HG02678 (cell line): Measurements from ENCODE around the gene SPINT2.
"Not testable (repeated sequence)": the region's sequence is repeated elsewhere in the genome, so short reads cannot be mapped to it uniquely, and the experiment has no call there.

Source experiments
- ATAC-seq: cut with Tn5 transposase; IDR thresholded peaks from one replicate; pipeline ENCODE4 v1.9.1; 2021; ENCODE audit warnings: mild to moderate bottlenecking, moderate library complexity; ENCODE audit not compliant: unreplicated experiment

SPINT2 gene

GRCh38 chr19:38234615-38235014 is 29.8 kb upstream of the SPINT2 start:
- ATAC-seq = no peak

- ATAC-seq = no peak
Measured at GRCh38 chr19:38239816-38240215, 24.6 kb upstream of the SPINT2 start.

GRCh38 chr19:38243279-38243673 is 21.1 kb upstream of the SPINT2 start:
- ATAC-seq = no peak

- no peak for ATAC-seq
Measured at GRCh38 chr19:38245826-38246498, 18.4 kb upstream of the SPINT2 start.

- no peak for ATAC-seq
Measured at GRCh38 chr19:38247126-38247525, 17.2 kb upstream of the SPINT2 start.

- no peak for ATAC-seq
Measured at GRCh38 chr19:38247734-38248268, 16.6 kb upstream of the SPINT2 start.

GRCh38 chr19:38248421-38248820 is 16.0 kb upstream of the SPINT2 start:
- no peak for ATAC-seq

- ATAC-seq = no peak
Measured at GRCh38 chr19:38250428-38250820, 13.9 kb upstream of the SPINT2 start.

GRCh38 chr19:38250821-38251563 is 13.4 kb upstream of the SPINT2 start:
- ATAC-seq = no peak

- no peak for ATAC-seq
Measured at GRCh38 chr19:38251564-38252051, 12.8 kb upstream of the SPINT2 start.

GRCh38 chr19:38252385-38252784 is 12.0 kb upstream of the SPINT2 start:
- ATAC-seq = no peak

- ATAC-seq = no peak
Measured at GRCh38 chr19:38252941-38253691, 11.3 kb upstream of the SPINT2 start.

GRCh38 chr19:38253788-38254187 is 10.6 kb upstream of the SPINT2 start:
- ATAC-seq = no peak

GRCh38 chr19:38255383-38256014 is 8.9 kb upstream of the SPINT2 start:
- no peak for ATAC-seq

- ATAC-seq = not testable (repeated sequence)
Measured at GRCh38 chr19:38261942-38262341, 2.4 kb upstream of the SPINT2 start.

GRCh38 chr19:38262585-38263268 is 1.6 kb upstream of the SPINT2 start:
- ATAC-seq = no peak

- ATAC-seq = no peak
Measured at GRCh38 chr19:38263689-38264485, 486 bp upstream of the SPINT2 start.

- no peak for ATAC-seq
Measured at GRCh38 chr19:38265213-38265861, 964 bp downstream of the SPINT2 start.

- no peak for ATAC-seq
Measured at GRCh38 chr19:38265921-38266429, 1.6 kb downstream of the SPINT2 start.
